Activated effector memory CD4-positive, alpha-beta T cell treated with Interleukin-2 at 50 U/mL for 16 hours (primary cell): ENCODE data around the gene SLC22A3.
"Not testable (repeated sequence)": the region's sequence is repeated elsewhere in the genome, so short reads cannot be mapped to it uniquely, and the experiment has no call there.

Experiments used
- DNase-seq: peaks from one replicate; pipeline ENCODE4 v3.0.0-alpha.2; 2020

The SLC22A3 gene

GRCh38 chr6:160450849-160451248 is 102.7 kb downstream of the SLC22A3 start:
- DNase-seq, result no peak

GRCh38 chr6:160454303-160454702 is 106.1 kb downstream of the SLC22A3 start:
- DNase-seq, result no peak

- no peak for DNase-seq
Measured at GRCh38 chr6:160455081-160455480, 106.9 kb downstream of the SLC22A3 start.

DNA sequence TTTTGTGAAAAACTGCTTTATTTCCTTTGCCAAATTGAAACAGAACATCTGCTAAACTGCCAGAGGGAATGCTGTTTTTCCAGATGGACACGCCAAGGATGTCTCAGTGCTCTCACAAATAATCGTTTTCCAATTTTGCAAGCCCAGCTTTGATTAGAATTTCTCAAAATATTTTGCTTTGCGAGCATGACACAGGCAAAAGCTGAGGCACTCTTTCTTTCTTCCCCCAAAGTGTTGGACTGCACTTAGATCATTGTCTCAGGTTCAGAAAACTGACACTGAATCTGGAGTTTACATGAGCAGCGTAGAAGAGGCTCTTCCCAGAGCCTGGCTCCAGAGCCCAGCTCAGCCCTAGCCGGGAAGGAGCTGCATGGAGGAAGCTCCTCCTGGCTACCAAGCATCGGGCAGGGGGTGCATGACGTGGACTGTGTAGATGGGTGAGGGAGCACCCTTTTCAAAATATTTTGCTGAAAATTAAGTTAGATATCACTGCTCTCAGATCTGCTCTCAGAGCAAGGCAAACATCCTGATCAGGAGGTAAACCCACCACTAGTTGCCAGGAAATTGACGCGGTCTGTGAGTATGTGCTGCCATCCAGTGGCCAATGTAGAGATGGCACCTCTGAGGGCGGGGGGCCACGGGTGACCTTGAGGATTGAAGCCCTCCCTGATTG is 107.5 kb downstream of the SLC22A3 start:
- DNase-seq, result peak; percentile 57

DNA sequence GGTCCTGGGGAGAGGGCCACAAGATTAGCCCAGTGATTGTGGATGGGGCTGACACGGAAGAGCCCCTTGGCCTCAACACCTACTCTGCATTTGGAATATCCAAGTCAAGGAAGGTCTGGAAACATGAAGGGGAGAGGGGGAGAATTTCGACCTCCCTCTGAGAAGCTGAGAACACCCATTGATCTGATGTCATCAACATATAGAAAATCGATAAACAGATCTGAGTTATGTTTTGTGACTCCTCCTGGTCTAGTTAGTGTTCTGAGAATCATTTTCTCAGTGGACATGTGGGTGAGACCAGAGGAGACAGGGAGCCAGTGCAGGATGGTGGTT is 108.0 kb downstream of the SLC22A3 start:
- no peak for DNase-seq

GRCh38 chr6:160457823-160458222 is 109.6 kb downstream of the SLC22A3 start:
- no peak for DNase-seq

- DNase-seq, result no peak
Measured at GRCh38 chr6:160461641-160462040, 113.5 kb downstream of the SLC22A3 start.

DNA sequence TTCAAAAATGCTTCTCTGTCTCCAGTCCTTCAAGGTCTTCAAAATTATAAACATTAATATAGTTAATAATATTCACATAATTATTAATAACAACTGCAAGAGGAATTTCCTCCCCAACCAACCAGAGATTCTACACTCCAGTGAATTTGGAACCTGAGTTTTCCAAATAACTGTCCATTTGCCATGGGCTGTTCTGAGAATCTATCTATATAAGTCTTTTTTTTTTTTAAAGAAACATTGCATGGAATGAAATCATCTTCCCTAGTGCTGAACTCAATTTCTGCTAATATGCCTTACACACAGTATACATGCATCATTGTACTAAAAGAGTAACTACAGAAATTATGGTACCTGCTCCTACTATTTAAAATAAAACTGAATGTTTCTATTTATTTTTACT is 113.9 kb downstream of the SLC22A3 start:
- DNase-seq, result no peak

DNA sequence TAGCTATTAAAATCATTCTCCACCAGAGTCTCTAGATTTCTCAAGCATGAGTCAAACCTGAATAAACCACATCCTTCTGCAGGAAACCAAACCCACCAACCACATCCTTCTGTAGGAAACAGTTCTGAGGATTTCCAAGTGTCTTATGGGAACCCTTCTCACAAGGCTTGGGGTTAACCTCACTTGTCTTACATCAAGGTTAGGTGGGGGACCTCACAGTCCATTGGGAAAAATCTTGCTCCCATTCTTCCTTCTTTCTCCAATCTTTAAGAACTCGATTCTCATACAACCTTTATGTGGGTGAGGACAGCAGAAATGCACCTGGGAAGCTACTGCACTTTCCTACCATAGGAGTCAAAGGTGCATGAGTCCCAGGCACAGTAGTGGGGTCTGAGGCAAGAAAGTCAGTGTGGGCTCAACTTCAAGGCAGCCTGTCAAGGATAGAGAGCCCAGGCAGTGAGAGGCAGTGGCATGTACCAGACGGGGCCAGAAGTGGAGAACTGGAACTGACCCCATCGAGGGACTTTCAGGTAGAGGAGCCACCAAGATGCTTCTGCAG is 114.5 kb downstream of the SLC22A3 start:
- peak; percentile 26 for DNase-seq

DNA sequence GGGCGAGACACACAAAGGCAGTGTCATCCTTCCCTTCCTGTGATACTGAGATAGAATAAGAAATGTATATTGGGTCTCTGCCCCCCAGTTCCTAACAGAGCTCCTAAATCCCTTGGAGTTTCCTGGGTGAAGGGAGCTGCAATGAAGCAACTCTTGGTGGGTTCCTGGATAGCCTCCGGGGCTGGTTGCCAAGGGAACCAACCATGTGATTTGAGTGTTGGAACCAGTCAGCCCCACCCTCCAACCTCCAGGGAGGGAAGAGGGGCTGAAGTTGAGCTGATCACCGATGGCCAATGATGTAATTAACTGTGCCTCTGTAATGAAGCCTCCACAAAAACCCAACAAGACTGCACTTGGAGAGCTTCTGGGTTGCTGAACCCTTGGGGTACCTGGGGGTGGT is 116.6 kb downstream of the SLC22A3 start:
- DNase-seq, result no peak

- DNase-seq, result not testable (repeated sequence)
Measured at GRCh38 chr6:160467261-160467871, 119.2 kb downstream of the SLC22A3 start.

- no peak for DNase-seq
Measured at GRCh38 chr6:160469153-160469552, 121.0 kb downstream of the SLC22A3 start.

DNA sequence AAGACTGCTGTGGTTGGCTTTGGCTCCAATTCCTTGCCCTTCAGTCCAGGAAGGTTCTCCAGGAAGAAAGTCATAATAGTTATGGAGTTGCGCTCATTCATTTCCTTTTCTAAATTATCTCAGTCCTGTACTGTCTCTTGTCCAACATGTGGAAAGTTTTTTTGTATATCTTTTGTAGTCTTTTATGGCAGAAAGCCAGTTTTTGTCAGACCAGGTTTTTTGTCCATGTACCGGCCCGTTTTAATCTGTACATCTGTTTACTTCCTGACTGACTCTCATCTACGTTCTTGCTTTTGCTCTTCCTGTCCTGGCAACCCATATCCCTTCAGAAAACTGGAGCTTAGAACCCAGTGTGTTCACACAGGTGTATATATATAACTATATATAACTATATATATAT is 127.9 kb downstream of the SLC22A3 start:
- DNase-seq, result not testable (repeated sequence)

- not testable (repeated sequence) for DNase-seq
Measured at GRCh38 chr6:160477072-160477471, 128.9 kb downstream of the SLC22A3 start.

GRCh38 chr6:160477901-160478300 is 129.7 kb downstream of the SLC22A3 start:
- no peak for DNase-seq

DNA sequence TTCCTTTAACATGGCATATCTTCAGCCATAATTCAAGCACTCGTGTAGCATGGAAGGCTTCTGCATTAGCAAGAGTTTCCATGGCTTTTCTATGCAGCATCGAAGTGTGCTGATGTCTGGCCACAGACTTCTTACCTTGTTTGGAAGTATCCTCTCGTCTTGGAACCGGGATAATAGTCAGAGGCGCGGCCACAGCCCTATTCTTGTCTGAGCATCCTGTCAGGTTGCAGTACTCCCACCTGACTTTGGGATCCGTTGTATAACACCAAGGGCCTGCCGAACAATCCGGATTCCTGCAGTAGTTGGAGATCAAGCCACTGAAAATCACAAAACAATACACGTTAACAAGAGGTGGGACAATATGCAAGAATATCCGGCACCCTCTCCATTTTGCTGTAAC is 138.9 kb downstream of the SLC22A3 start:
- no peak for DNase-seq

GRCh38 chr6:160489091-160489490 is 140.9 kb downstream of the SLC22A3 start:
- DNase-seq, result no peak

DNA sequence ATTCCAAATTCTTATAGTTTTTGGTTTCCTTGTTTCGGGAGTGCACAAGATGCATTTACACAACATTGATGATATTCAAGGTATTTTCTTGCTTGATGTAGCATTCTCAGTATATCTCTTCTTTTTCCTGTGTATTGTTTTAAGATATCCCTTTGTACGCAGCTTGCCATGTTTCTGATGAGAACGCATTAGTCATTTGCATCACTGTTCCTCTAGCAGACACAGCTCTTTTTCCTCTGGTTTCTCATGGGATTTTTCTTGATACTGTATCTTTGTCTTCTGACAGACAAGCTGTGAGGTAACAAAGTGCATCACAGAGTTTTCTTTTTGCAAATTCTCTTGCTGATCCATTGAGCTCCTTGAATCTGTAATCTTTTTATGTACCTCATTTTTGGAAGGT is 146.4 kb downstream of the SLC22A3 start:
- no peak for DNase-seq

GRCh38 chr6:160500639-160501038 is 152.5 kb downstream of the SLC22A3 start:
- DNase-seq, result no peak
